Stimulated activated CD8-positive, alpha-beta memory T cell treated with anti-CD3 and anti-CD28 coated beads, Interleukin-2, amount 100 ng/mL, for 1 hour (primary cell): ENCODE data around the gene RAB35.

ENCODE experiments used
- DNase-seq, 2 donors: peaks; one replicate each; pipeline ENCODE4 v3.0.0-alpha.2; 2020; ENCODE audit warnings: low read depth in 2 of 2

The RAB35 gene

DNA sequence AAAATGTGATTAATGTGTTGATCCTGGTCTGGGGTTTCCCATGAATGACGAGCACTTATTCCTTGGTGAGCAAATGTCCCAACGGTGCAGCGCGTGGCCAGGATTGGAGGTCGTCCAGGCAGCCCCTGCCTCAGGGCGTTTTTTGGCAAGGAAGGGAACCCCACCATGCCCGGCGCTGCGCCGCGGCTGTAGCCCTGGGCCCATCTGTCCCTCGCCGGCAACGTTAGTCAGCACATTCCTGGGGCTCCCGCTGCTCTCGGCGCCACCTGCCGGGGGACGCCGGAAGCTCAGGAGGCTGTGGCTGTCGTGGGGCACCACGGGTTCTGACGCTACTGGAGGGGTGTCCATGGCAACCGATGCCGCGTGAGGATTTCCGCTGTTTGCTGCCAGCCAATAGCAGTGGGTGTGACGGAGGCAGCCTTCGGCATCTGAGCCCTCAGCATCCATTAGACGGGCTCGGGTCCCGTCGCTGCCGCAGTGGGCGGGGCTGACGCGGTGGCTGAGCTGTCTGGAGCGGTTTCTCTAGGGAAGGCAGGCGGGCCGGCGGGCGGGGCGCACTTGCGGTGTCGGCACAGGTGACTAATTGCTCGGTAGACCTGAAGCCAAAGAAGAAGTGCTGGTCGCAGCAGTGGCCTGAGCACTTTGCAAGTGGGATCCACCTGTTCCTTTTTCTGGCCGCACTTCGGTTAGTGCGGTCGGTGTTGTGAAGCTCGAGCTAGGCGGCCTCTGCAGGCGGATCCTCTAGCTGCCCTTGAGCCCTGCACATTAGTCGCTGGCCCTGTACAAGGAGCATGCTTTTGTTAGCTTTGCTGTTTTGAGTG lies 29.5 kb downstream of the RAB35 start:
- DNase-seq, result peak; percentile 99

DNA sequence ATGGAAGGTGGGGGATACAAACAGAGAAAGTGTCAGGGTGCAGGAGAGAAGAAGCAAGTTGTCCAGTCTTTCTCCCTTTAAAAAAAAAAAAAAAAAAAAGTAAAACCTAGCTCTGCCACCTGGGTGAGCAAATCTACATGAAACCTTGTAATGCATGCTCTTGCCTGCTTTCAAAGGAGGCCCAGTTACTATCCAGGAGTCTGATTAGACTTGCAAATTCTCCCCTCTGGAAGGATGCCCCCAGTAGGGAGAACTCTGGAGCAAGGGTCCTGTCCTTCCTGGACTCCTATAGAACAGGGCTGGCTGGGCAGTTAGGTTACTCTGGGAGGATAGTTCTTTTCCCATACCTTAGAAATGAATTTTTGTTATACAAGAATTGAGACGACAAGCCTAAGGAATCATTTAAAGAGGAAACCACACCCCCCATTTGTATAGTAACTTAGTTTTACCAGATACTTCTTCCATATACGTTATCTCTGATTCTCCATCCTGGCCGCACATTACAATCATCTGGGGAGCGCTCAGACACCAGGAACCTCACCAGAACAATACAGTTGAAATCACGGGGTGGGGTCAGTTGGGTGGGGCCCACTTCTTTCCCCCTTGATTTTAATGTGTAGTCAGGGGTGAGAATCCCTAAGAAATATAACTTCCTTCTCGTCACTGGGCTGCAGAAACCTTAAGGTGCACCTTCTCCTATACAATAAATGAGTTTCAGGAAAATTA lies 30.5 kb downstream of the RAB35 start:
- DNase-seq, result no peak

DNA sequence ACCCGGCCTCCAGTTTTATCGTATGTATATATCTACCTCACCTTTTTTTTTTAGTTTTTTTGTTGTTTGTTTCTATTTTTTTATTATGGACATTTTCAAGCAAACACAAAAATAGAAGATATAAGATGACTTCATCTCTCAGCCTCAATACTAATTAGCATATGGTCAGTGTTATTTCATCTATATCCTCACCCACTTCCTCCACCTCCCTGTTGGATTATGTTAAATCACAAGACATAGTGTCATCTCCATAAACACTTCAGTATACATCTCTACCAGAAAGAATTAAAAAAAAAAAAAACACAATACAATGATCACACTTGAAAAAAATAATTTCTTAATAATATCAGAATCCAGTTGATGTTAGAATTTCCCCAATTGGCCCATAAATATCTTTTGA lies 34.9 kb downstream of the RAB35 start:
- no peak for DNase-seq

- no peak for DNase-seq
Measured at GRCh38 chr12:120079411-120080400, 36.8 kb downstream of the RAB35 start.

- no peak for DNase-seq
Measured at GRCh38 chr12:120078868-120079267, 37.7 kb downstream of the RAB35 start.

DNA sequence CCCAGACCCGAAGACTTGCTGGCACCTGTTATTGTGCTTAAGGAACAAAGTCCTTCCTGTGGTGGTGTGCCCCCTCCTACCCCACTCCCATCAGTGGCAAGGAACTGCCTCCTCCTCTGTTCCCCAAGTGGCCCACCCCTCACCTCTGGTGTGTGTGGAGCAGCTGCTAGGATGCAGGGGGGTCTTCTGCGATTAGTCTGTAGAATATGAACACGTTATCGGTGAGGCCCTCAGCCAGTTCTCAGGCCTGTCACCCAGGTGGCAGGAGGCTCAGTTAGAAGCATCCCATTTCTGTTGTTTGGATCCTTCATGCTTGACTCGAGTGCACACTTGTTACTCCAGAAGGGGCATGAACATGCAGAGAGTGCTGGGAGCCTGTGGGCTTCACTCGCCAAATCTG lies 39.3 kb downstream of the RAB35 start:
- DNase-seq, result no peak

DNA sequence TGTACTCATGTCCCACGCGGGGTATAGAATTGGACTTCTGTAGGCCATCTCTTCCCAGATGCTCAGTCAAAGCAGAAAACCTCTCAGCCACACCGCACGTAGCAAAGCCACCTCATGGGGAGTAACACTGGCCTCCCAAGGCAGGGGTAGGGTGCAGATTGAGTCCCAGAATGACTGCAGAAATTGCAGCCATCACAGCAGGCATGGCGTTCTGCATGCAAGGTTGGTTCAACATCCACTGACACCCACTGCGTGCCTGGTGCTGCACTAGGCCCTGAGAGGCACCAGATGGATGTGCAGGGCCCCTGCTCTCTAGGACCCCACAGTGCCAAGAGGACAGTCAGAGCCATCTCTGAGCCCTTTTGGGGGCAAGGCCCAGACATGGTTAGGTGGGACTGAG lies 39.9 kb downstream of the RAB35 start:
- no peak for DNase-seq

- DNase-seq, result no peak
Measured at GRCh38 chr12:120075034-120075616, 41.4 kb downstream of the RAB35 start.

DNA sequence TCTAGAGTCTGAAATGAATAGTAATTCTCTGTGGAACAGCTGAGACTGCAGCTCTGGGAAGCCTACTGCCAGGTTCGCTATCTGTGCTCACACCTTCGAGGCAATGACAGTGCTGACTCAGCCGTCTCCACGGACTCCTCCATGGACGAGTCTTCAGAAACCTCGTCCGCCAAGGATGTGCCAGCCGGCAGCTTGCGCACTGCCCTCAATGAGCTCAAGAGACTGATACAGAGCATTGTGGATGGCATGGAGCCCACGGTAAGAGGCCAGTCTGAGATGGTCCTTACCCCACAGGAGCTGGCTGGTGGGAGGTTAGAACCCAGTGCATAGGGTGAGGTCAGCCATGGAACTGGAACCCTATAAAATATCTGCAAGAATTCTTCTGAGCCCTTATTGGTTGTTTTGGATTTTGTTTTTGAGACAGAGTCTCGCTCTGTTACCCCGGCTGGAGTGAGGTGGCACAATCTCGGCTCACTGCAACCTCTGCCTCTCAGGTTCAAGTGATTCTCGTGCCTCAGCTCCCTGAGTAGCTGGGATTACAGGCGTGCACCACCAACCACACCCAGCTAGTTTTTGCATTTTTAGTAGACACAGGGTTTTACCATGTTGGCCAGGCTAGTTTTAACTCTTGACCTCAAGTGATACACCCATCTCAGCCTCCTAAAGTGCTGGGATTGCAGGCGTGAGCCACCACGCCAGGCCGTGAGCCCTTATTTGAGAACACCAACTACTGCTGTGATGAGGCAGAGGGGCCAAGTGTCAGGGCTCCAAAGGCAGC lies 43.9 kb downstream of the RAB35 start:
- DNase-seq, result no peak

DNA sequence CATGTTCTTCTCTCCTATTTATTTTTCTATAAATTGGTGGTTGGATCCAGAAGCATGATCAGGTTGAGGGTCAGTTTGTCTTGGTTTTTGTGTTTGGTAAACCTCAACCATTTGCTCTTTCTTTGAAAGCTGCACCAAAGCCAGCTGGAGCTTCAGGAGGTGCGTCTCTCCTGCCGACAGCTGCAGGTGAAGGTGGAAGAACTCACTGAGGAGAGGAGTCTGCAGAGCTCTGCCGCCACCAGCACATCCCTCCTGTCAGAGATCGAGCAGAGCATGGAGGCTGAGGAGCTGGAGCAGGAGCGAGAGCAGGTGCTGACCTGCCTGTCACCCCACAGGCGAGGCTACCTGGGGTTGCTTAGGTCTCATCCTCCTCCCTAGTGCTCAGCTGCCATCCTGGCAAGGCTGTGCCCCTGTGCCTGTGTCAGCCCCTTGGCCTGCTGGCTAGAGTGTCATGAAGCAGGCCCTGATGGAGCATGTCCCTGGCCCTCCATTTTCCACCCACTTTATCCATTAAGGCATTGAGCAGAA lies 45.0 kb downstream of the RAB35 start:
- no peak for DNase-seq

GRCh38 chr12:120069278-120069677 lies 47.3 kb downstream of the RAB35 start:
- DNase-seq, result no peak

DNA sequence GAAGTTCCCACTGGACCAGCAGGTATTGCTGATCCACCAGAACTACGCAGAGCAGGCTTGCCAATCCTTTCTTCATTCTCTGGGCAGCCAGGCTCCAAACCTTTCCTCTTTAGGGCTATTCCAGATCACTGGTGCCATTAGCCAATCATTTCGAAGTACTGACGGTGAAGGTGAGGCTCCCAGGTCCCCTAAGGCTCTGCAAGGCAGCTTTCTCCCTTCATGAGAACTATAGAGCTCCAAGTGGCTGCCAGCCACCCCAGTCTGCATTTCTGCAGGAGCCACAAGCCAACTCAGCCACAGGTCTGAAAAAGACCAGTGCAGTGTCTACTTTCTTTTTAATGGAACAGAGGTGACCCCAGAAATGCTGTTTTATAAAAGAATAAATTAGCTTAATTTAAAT lies 48.7 kb downstream of the RAB35 start:
- DNase-seq, result no peak

DNA sequence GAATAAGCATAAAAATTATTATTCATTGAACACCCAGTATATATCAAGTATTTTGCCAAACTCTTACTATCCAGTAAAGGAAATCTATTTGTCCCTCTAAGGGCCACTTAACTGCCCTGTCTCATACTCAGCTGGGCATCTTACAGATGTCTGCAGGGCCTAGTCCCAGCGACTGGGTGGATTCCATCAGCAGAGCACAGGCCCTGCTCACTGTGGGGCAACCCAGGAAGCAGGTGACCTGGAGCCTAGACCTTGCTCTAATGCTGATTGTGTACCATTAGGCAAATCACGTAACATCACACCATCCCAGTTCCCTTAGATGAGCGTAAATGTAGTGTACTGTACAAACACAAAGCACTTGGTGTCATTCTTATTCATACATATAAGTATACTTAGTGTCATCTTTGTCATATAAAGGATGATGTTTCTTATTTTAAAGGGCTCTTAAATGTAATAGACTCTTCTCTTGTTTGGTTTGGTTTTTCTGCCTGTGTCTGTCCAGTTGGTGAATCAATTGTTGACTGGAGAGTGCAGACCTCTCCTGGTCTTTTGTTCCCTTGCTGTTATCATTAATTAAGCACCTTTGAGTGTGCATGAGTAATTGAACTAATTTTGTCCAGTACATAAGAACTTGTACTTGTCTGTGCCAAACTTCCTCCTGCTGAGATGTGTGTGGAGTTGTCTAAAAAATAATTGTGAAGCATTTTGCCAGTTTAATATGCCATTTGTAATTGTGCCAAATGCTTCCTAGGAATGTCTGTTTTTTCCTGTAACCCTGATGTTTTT lies 49.3 kb downstream of the RAB35 start:
- DNase-seq, result no peak

DNA sequence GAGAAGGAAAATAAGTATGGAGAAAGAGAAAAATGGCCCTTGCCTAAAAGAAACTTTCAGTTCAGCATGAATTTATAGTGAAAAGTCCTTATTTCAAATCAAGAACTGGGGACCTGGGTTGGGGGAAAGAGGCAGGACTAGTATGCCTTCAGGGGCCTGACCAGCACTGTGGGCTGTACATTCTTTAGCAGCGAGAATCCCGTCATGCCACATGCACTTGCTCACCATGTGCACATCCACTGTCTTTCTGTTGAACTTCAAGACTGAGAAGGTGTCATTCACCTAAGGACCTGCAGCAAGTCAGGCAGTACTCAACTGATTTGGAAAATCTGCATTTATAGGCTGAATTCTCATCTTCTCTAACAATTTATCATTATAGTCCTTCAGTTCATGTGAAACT lies 50.2 kb downstream of the RAB35 start:
- no peak for DNase-seq

DNA sequence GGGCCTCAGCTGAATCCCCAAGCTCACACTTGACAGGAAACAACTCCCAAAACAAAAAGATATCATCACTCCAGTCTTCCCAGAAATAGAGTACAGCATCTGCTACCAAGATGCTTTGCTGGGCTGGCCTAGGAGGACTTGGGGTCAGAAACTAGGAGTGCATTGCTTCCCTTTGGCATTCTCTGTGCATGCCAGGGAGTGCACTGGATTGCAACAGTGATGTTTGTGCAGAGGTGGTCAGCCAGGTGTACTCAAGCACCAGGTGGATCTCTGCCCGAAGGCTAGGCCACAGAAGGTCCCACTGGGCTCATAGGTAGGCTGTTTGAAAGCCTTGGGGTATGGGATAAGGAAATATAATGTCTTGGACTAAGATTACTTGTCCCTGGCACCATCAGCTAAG lies 51.1 kb downstream of the RAB35 start:
- DNase-seq, result no peak

- no peak for DNase-seq
Measured at GRCh38 chr12:120064054-120064940, 52.3 kb downstream of the RAB35 start.

- DNase-seq, result no peak
Measured at GRCh38 chr12:120062976-120063579, 53.5 kb downstream of the RAB35 start.

DNA sequence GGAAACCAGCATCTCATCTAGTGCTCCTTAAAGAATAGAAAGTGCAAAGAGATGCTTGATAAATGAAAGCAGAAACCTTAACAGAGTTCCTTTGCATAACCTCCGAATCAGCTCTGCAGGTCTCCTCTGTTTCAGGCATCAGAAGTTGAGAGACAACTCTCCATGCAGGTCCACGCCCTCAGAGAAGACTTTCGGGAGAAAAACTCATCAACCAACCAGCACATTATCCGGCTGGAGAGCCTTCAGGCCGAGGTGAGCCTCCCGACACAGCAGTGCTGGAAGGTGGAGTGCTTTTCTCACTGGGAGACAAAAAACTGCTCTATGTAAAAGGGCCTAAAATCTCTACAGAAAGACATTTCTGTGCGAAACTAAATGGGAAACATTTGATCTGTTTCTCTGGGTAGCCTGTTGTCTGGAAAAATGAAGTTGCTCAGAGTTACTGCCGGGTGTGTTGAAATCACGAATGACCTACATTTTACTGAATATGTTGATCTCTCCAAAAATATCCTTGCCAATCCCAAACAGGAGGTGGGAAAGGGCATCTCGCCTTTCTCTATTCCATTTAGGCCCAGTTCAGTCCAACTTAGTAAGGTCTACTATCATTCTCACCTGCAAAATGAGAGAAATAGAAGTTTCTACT lies 54.9 kb downstream of the RAB35 start:
- DNase-seq, result no peak
